Gastrocnemius medialis (tissue), 4 donors: Measurements from ENCODE around the gene HSF2BP. TPM values are rescaled to one million over a fixed set of nuclear protein-coding genes. Genes with fewer than 3 reads are reported as not detected.
"Not testable (repeated sequence)": the region's sequence is repeated elsewhere in the genome, so short reads cannot be mapped to it uniquely, and the experiment has no call there.

ENCODE experiments used
- ATAC-seq, 2 donors: fragments of 150-250 bp; one replicate each; pipeline ENCODE4 v1.9.1; 2016
- DNase-seq, 2 donors: peaks; one replicate each; pipeline ENCODE4 v3.0.0-alpha.2; 2019
- H3K27ac ChIP-seq, 4 donors: fragments of 200-600 bp; sonication (generic); 1 replicate in 1 of 4; 2 replicates in 3 of 4; pipeline ENCODE4 v1.5.1; 2016 to 2018; ENCODE audit warnings: mild to moderate bottlenecking in 2 of 4, moderate library complexity in 1 of 4
- H3K27me3 ChIP-seq, 3 donors: fragments of 200-600 bp; sonication (generic) in 2 of 3; 1 replicate in 1 of 3; 2 replicates in 2 of 3; pipeline versions ENCODE4 v1.5.1 to v1.6.0; 2016 to 2019; ENCODE audit warnings: mild to moderate bottlenecking in 1 of 3, moderate library complexity in 1 of 3
- H3K36me3 ChIP-seq, 2 donors: fragments of 200-600 bp; sonication (generic) in 1 of 2; one replicate each; pipeline ENCODE4 v1.5.1; 2017 to 2018
- H3K4me1 ChIP-seq, 2 donors: fragments of 200-600 bp; sonication (generic) in 1 of 2; one replicate each; pipeline ENCODE4 v1.5.1; 2016 to 2017; ENCODE audit warnings: mild to moderate bottlenecking in 2 of 2
- H3K4me3 ChIP-seq, 4 donors: fragments of 200-600 bp; sonication (generic) in 3 of 4; 1 replicate in 1 of 4; 2 replicates in 3 of 4; pipeline ENCODE4 v1.5.1; 2016 to 2019; ENCODE audit warnings: mild to moderate bottlenecking in 2 of 4
- H3K9me3 ChIP-seq, 3 donors: fragments of 200-600 bp; sonication (generic) in 2 of 3; 1 replicate in 1 of 3; 2 replicates in 2 of 3; pipeline ENCODE4 v1.5.1; 2016 to 2019
- POLR2A ChIP-seq, 2 donors: fragments of 450-650 bp; IDR thresholded peaks; one replicate each; pipeline ENCODE4 v1.6.1; 2017; ENCODE audit warnings: antibody characterized with exemption in 2 of 2, mild to moderate bottlenecking in 2 of 2, moderate library complexity in 2 of 2
- in situ Hi-C, 4 donors: fragments of 200-750 bp; cut with MboI; loops; one replicate each; pipeline versions ENCODE4 v1.15.0 to v1.8.0; 2017; ENCODE audit warnings: low sequenced_read_pairs in 4 of 4
- intact Hi-C: fragments of 100-400 bp; cut with DNase I; formaldehyde crosslinking; loops from one replicate; pipeline ENCODE4 v1.15.1; 2023; ENCODE audit warnings: low total_unique reads
- total RNA-seq, 4 donors: library from RNA; depleted of rRNA; stranded (reverse); fragments of >200 nt; gene quantifications; one replicate each; pipeline versions ENCODE4 v1.1.0 to v1.2.3, GENCODE V29; 2016
- TF ChIP-seq, protein P1 (sequence below), 5 experiments: fragments of 450-650 bp in 3 of 5; fragments of 200-600 bp in 2 of 5; sonication (generic) in 2 of 5; IDR thresholded peaks in 4 of 5; conservative IDR thresholded peaks in 1 of 5; 1 replicate in 4 of 5; 2 replicates in 1 of 5; pipeline ENCODE4 v1.5.1; 2016 to 2019; ENCODE audit warnings: antibody characterized with exemption in 5 of 5, mild to moderate bottlenecking in 3 of 5, moderate library complexity in 3 of 5

The HSF2BP gene
- total RNA-seq, 4 donors from 2014 or later, result 0.63 TPM; not detected in 3

DNA sequence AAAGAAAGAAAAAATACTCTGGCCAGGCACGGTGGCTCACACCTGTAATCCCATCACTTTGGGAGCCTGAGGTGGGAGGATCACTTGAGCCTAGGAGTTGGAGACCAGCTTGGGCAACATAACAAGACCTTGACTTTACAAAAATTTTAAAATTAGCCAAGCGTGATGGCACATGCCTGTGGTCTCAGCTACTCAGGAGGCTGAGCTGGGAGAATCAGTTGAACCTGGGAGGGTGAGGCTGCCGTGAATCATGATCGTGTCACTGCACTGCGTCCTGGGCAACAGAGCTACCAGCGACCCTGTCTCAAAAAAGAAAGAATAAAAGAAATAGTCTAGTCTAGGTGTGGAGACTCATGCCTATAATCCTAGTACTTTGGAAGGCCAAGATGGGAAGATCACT is 22.4 kb upstream of the HSF2BP start:
- no peak for ATAC-seq
- intact Hi-C loops, result no loop called here

DNA sequence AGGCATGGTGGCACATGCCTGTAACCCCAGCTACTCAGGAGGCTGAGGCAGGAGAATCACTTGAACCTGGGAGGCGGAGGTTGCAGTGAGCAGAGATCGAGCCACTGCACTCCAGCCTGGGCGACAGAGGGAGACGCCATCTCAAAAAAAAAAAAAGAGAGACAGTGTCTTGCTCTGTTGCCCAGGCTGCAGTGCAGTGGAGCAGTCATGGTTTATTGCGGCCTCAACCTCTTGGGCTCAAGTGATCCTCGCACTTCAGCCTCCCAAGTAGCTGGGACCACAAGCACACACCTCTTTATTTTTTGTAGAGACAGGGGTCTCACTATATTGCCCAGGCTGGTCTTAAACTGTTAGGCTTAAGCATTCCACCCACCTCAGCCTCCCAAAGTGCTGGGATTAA is 21.1 kb upstream of the HSF2BP start:
- H3K4me3 ChIP-seq, H3K9me3 ChIP-seq, H3K27me3 ChIP-seq, in situ Hi-C loops, ATAC-seq, intact Hi-C loops, DNase-seq, H3K4me1 ChIP-seq, H3K27ac ChIP-seq: not testable (repeated sequence)
- H3K36me3 ChIP-seq, result peaks cover 0 to 80% of the 10 kb centered on the region in 2 donors

More for the DNA sequence above, 22.4 kb upstream of the HSF2BP start:
- TF ChIP-seq POLR2A (IDR thresholded peaks at IDR 0.05), result no peak
- TF ChIP-seq, protein P1, sequence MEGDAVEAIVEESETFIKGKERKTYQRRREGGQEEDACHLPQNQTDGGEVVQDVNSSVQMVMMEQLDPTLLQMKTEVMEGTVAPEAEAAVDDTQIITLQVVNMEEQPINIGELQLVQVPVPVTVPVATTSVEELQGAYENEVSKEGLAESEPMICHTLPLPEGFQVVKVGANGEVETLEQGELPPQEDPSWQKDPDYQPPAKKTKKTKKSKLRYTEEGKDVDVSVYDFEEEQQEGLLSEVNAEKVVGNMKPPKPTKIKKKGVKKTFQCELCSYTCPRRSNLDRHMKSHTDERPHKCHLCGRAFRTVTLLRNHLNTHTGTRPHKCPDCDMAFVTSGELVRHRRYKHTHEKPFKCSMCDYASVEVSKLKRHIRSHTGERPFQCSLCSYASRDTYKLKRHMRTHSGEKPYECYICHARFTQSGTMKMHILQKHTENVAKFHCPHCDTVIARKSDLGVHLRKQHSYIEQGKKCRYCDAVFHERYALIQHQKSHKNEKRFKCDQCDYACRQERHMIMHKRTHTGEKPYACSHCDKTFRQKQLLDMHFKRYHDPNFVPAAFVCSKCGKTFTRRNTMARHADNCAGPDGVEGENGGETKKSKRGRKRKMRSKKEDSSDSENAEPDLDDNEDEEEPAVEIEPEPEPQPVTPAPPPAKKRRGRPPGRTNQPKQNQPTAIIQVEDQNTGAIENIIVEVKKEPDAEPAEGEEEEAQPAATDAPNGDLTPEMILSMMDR (IDR thresholded peaks at IDR 0.05 in 4 of 5, conservative IDR thresholded peaks at IDR 0.05 in 1 of 5), result no peak
- Histone ChIP-seq H3K4me1 (no peaks in the 10 kb centered on the region), H3K4me3 (no peak overlapping the region), H3K36me3 (peaks cover 0 to 83% of the 10 kb centered on the region in 2 donors), H3K9me3 (no peaks in the 10 kb centered on the region), H3K27ac (no peak overlapping the region), H3K27me3 (no peaks in the 10 kb centered on the region)
- no peak for DNase-seq
- in situ Hi-C loops, result no loop called here

DNA sequence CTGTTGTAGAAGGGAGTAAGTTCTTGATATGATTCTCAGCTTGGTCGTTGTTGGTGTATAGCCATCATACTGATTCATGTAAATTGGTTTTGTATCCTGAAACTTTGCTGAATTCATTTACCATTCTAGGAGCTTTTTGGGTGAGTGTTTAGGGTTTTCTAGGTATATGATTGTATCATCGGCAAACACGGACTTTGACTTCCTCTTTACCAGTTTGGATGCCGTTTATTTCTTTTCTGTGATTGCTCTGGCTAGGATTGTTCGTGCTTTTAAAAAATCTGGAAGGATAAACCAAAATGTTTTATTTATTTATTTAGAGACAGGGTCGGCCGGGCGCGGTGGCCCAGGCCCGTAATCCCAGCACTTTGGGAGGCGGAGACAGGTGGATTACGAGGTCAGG is 20.7 kb upstream of the HSF2BP start:
- TF ChIP-seq, protein P1 (IDR thresholded peaks at IDR 0.05 in 4 of 5, conservative IDR thresholded peaks at IDR 0.05 in 1 of 5), result no peak
- TF ChIP-seq POLR2A (IDR thresholded peaks at IDR 0.05), result no peak
- Histone ChIP-seq H3K4me1 (no peaks in the 10 kb centered on the region), H3K27me3 (no peaks in the 10 kb centered on the region), H3K9me3 (no peaks in the 10 kb centered on the region), H3K36me3 (peaks cover 0 to 80% of the 10 kb centered on the region in 2 donors), H3K4me3 (no peak overlapping the region), H3K27ac (no peak overlapping the region)
- no peak for ATAC-seq
- in situ Hi-C loops, result no loop called here
- DNase-seq, result no peak
- intact Hi-C loops, result no loop called here

DNA sequence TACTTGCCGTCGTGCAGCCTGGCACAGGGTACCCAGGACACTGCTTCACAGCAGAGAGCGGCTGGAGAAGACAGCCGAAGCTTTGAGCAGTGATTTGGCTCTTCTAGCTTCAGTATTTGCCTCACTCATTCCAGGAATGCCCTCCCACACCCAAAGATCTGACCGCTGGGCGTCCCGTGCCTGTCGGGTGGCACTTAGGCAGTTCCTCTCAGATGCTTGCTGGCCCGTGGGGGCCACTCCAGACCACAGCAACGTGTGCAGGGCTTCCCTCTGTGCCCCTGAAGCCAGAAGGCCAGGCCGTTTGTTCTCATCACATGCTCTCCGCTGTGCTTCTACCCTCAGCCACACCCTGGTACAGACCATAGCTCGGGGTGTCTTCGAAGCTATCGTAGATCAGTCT is 17.1 kb upstream of the HSF2BP start:
- ATAC-seq (no peak), DNase-seq (no peak)
- in situ Hi-C loops, result no loop called here
- no peaks in the 10 kb centered on the region for H3K27me3 ChIP-seq
- no peak overlapping the region for H3K4me3 ChIP-seq
- no peak overlapping the region for H3K27ac ChIP-seq
- H3K4me1 ChIP-seq, result no peaks in the 10 kb centered on the region
- no peaks in the 10 kb centered on the region for H3K9me3 ChIP-seq
- intact Hi-C loops, result no loop called here
- peaks cover 0 to 70% of the 10 kb centered on the region in 2 donors for H3K36me3 ChIP-seq
- no peak for TF ChIP-seq POLR2A (IDR thresholded peaks at IDR 0.05)
- TF ChIP-seq, protein P1 (IDR thresholded peaks at IDR 0.05 in 4 of 5, conservative IDR thresholded peaks at IDR 0.05 in 1 of 5), result no peak

DNA sequence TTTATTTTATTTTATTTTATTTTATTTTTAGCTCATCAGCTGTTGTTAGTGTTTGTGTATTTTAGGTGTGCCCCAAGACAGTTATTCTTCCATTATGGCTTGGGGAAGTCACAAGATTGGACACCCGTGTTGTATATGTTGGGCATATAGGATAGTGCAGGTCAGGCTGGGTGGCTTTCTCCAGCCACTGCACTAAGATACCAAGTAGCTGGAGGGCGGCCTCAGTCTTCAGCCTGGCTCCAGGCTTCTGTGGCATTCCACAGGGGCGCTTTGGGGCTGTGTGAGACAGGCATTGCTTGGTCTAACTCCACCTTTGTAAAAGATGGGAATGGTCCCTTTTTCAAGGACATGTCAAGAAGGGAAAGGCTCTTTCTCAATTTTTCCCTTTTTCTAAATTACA is 16.6 kb upstream of the HSF2BP start:
- Histone ChIP-seq H3K4me3 (no peak overlapping the region), H3K27ac (no peak overlapping the region), H3K27me3 (no peaks in the 10 kb centered on the region), H3K4me1 (no peaks in the 10 kb centered on the region), H3K36me3 (peaks cover 0 to 72% of the 10 kb centered on the region in 2 donors), H3K9me3 (no peaks in the 10 kb centered on the region)
- intact Hi-C loops, result loop anchor here (1.0 kb wide), 1 partner anchor 10 kb away; no protein-coding TSS in a partner anchor
- TF ChIP-seq POLR2A (IDR thresholded peaks at IDR 0.05), result no peak
- TF ChIP-seq, protein P1 (IDR thresholded peaks at IDR 0.05 in 4 of 5, conservative IDR thresholded peaks at IDR 0.05 in 1 of 5), result no peak
- in situ Hi-C loops, result no loop called here
- ATAC-seq (no peak), DNase-seq (no peak)
